Fibroblast of villous mesenchyme (primary cell): ENCODE results near the gene WNT3. TPM values are rescaled to one million over a fixed set of nuclear protein-coding genes. Genes with fewer than 3 reads are reported as not detected.

ENCODE experiments used
- DNase-seq: peaks from one replicate; pipeline ENCODE4 v3.0.0-alpha.2; 2010; ENCODE audit warnings: low read depth
- H3K4me3 ChIP-seq: 2 replicates; pipeline ENCODE4 v1.5.1; 2011; ENCODE audit warnings: low read depth, mild to moderate bottlenecking, low read length
- total RNA-seq: library from RNA; depleted of rRNA; stranded (reverse); fragments of >200 nt; gene quantifications from 2 replicates; pipeline ENCODE4 v1.2.3, GENCODE V29; 2012
- TF ChIP-seq, protein P1 (sequence below): IDR thresholded peaks from 2 replicates; pipeline ENCODE4 v1.5.1; 2012; ENCODE audit warnings: low read depth, mild to moderate bottlenecking, low read length; ENCODE audit not compliant: insufficient read depth

The WNT3 gene
- total RNA-seq, 1 donor, result 2.2 TPM

- no peak overlapping the region for H3K4me3 ChIP-seq
- no peak for DNase-seq
- TF ChIP-seq, protein P1, sequence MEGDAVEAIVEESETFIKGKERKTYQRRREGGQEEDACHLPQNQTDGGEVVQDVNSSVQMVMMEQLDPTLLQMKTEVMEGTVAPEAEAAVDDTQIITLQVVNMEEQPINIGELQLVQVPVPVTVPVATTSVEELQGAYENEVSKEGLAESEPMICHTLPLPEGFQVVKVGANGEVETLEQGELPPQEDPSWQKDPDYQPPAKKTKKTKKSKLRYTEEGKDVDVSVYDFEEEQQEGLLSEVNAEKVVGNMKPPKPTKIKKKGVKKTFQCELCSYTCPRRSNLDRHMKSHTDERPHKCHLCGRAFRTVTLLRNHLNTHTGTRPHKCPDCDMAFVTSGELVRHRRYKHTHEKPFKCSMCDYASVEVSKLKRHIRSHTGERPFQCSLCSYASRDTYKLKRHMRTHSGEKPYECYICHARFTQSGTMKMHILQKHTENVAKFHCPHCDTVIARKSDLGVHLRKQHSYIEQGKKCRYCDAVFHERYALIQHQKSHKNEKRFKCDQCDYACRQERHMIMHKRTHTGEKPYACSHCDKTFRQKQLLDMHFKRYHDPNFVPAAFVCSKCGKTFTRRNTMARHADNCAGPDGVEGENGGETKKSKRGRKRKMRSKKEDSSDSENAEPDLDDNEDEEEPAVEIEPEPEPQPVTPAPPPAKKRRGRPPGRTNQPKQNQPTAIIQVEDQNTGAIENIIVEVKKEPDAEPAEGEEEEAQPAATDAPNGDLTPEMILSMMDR, result no peak
Measured at GRCh38 chr17:46737326-46737725, 81.2 kb downstream of the WNT3 start.

DNA sequence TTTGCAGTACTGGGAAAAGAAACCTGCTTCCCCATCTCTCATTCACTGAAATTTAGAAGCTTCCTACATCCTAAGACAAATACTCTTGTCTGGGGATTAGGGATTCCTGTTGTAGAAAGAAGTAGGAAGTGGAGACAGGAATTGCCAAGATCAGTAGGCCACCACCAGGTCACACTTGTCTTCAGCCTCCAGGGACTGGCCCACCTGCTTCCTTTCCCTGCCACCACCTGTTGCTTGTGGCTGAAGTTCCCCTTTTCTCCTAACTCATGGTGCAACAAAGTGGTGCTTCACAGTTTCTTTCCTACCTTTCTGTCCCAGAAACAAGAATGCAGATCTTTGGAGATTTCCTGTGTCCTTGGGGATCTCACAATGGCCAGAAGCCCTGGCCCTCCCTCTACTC, 82.4 kb downstream of the WNT3 start:
- H3K4me3 ChIP-seq, result no peak overlapping the region
- DNase-seq, result no peak
- TF ChIP-seq, protein P1, result no peak

DNA sequence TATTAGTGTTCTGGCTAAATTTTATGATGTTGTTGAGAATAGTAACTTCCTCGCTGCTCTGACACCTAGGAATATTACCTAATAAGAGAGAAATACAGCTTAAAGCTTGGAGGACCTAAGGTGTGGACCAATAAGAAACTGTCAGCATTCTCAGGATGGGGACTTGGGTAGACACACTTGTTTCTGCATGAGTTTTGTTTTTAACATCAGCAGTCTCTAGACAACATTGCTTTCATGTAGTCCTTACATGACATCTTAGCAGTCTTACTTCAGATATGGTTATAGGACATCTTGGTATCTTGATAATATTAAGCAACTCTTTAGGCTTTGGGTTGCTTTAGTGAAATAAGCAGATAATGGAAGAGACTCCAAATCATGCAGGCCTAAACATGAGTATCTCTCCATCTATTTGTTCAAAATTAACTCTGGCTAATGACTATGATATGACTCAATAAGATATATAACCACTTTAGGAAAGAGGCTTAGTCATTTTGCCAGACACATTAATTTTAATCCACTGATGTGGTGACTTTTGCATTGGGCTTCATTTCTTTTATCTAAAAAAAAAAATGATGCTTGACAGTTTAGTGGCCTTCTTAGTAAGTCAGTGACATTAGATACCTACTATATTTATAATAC, 84.5 kb downstream of the WNT3 start:
- peak; percentile 17 for DNase-seq
- TF ChIP-seq, protein P1, result no peak
- H3K4me3 ChIP-seq, result no peak overlapping the region

DNA sequence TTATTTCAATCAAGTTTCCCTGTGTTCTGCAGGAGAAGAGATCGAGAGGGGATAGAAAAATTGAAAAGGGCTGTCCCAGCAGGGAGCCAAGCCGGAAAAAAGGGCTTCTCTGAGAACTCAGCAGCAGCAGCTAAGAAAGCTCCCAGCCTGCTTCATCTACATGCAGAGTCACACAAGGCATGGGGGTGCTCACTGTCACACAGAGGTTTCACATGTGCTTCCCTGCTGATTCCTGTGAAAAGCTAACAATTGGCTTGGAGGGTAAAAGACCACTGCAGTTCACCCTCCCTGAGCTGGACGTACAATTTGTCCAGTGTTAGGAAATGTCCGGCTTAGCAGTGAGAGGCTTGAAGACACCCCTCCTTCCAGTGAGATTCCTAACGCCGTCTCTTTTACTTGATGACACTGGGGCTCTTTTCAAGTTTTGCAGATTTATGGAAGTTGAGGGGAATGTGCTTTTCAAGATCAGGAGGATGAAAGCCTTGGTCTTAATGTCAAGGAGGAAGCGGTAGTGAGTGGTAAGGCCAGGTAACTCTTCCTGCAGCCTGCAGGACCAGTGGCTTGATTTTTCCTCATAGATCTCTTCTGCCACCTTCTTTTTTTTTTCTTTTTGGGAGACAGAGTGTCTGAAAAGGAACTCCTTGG, 85.6 kb downstream of the WNT3 start:
- DNase-seq, result no peak

DNA sequence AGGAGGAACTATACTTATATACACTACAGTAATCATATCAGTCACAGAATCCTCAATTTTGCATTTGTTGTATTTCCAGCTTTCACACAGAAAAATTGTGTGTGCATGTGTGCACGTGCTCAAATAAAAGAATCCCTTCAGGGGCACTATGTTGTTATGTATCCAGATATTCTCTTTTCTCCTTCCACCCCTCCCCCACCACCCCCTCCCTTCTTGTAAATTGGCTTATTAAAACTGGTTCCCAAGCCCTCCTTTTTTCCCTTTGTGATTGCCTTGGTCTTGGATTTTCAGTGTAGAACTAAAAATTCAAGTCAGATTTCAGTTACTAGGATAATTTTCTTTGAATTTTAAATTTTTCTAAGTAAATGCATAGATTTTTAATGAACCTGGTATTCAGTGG, 86.3 kb downstream of the WNT3 start:
- H3K4me3 ChIP-seq, result no peak overlapping the region
- no peak for DNase-seq
- TF ChIP-seq, protein P1, result no peak

More for the DNA sequence above, 85.6 kb downstream of the WNT3 start:
- TF ChIP-seq, protein P1, result no peak
- H3K4me3 ChIP-seq, result no peak overlapping the region

DNA sequence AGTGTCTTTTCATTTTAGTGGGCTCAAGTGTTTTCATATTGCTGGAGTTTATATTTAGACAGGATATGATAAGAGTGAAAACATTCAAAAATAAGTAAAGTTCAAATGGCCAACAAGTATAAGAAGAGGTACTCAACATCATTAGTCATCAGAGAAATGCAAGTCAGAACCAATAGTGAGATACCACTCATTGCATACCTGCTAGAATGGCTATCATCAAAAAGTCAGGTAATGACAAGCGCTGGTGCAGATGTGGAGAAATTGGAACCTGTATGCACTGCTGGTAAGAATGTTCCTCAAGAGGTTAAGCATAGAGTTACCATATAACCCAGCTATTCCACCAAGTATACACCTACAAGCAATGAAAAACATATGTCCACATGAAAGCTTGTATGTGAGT, 87.8 kb downstream of the WNT3 start:
- no peak overlapping the region for H3K4me3 ChIP-seq
- TF ChIP-seq, protein P1, result no peak
- DNase-seq, result no peak

DNA sequence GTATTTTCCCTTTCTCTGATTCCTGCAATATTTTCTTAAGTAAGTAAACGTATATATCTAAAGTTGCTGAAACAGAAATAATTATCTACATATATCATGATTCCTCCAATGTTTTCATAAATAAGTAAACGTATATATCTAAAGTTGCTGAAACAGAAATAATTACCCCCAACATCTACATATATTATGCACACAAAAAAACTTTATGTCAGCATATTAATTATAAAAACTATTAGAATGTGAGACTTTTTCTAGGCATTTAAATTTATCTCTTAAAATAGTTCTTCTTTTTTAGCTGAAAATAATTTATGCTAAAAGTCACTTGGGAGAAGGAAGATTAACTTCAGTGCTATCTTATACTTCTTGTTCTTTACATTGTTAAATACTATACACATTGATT, 88.5 kb downstream of the WNT3 start:
- TF ChIP-seq, protein P1, result no peak
- DNase-seq, result no peak
- no peak overlapping the region for H3K4me3 ChIP-seq
